Activated naive CD4-positive, alpha-beta T cell treated with anti-CD3 and anti-CD28 coated beads for 36 hours (primary cell): ENCODE data around the gene TMEM184B. TPM values are rescaled to one million over a fixed set of nuclear protein-coding genes. Genes with fewer than 3 reads are reported as not detected.

Experiments used
- CTCF ChIA-PET: fragments of 350-600 bp; sonication (Branson Sonifier 250); formaldehyde crosslinking; loops from one replicate; lab custom pipeline; 2021; ENCODE audit warnings: antibody characterized with exemption; lab: Charles Lee
- DNase-seq: peaks from one replicate; pipeline ENCODE4 v3.0.0-alpha.2; 2020
- H3K27ac Mint-ChIP-seq: one replicate; pipeline ENCODE4 v1.8.0; 2021; ENCODE audit warnings: mild to moderate bottlenecking, mixed read lengths
- H3K27me3 Mint-ChIP-seq: one replicate; pipeline ENCODE4 v1.8.0; 2021; ENCODE audit warnings: low read depth, mixed read lengths
- H3K36me3 Mint-ChIP-seq: one replicate; pipeline ENCODE4 v1.8.0; 2021; ENCODE audit warnings: low read depth, mixed read lengths
- H3K4me1 Mint-ChIP-seq: one replicate; pipeline ENCODE4 v1.8.0; 2021; ENCODE audit warnings: low read depth, mixed read lengths
- H3K4me3 Mint-ChIP-seq: one replicate; pipeline ENCODE4 v1.8.0; 2021; ENCODE audit warnings: mild to moderate bottlenecking, moderate library complexity, mixed read lengths
- H3K9me3 Mint-ChIP-seq: one replicate; pipeline ENCODE4 v1.8.0; 2021; ENCODE audit warnings: mixed read lengths
- intact Hi-C: fragments of 100-400 bp; cut with micrococcal nuclease; formaldehyde crosslinking; loops from one replicate; pipeline ENCODE4 v1.15.1; 2023
- total RNA-seq, 2 experiments: library from RNA; stranded (reverse); gene quantifications; one replicate each; pipeline ENCODE4 v1.2.3, GENCODE V29; 2021

Gene TMEM184B
- total RNA-seq, result 10 to 100 TPM; 15.0 to 15.3 TPM

- H3K9me3 Mint-ChIP-seq, result no peaks in the 10 kb centered on the region
- H3K4me1 Mint-ChIP-seq, result peaks cover 45% of the 10 kb centered on the region
- intact Hi-C loops, result loop anchor here (1.0 kb wide), 1 partner anchor 45 kb away; the partner anchor contains the start of gene CSNK1E
- peak; percentile 74 for DNase-seq
- peak within 1 kb of the TSS; percentile 87 for H3K4me3 Mint-ChIP-seq
- CTCF ChIA-PET, result interaction anchor here (2.1 kb wide), 1 partner anchor 220 kb away, joined by 4 read pairs; no protein-coding TSS in a partner anchor
- H3K27ac Mint-ChIP-seq, result peak within 1 kb of the TSS; percentile 88
- H3K36me3 Mint-ChIP-seq, result no peaks in the 10 kb centered on the region
- no peaks in the 10 kb centered on the region for H3K27me3 Mint-ChIP-seq
These were observed at the start of gene TMEM184B for GRCh38 chr22:38272373-38273134. TSS of gene TMEM184B (minus strand) at chr22:38273010. CDS start at chr22:38247961, 25,049 bp downstream.

GRCh38 chr22:38320605-38321402 lies 48.0 kb upstream of the TMEM184B start:
- Mint-ChIP-seq H3K27ac (no peak overlapping the region), H3K36me3 (peaks cover 2% of the 10 kb centered on the region), H3K4me3 (no peak overlapping the region), H3K9me3 (no peaks in the 10 kb centered on the region), H3K27me3 (no peaks in the 10 kb centered on the region), H3K4me1 (peaks cover 7% of the 10 kb centered on the region)
- no peak for DNase-seq
- intact Hi-C loops, result no loop called here
- CTCF ChIA-PET, result interaction anchor here (0.5 kb wide), 1 partner anchor 503 kb away, joined by 3 read pairs; no protein-coding TSS in a partner anchor

GRCh38 chr22:38318792-38319773 lies 46.3 kb upstream of the TMEM184B start:
- Mint-ChIP-seq H3K36me3 (peaks cover 2% of the 10 kb centered on the region), H3K27ac (no peak overlapping the region), H3K9me3 (no peaks in the 10 kb centered on the region), H3K4me3 (no peak overlapping the region), H3K4me1 (peaks cover 24% of the 10 kb centered on the region), H3K27me3 (no peaks in the 10 kb centered on the region)
- CTCF ChIA-PET, result interaction anchor here (0.6 kb wide), 1 partner anchor 117 kb away, joined by 3 read pairs; no protein-coding TSS in a partner anchor
- intact Hi-C loops, result no loop called here
- DNase-seq, result no peak

GRCh38 chr22:38317995-38318715 lies 45.3 kb upstream of the TMEM184B start:
- peaks cover 33% of the 10 kb centered on the region for H3K4me1 Mint-ChIP-seq
- CTCF ChIA-PET, result interaction anchor here (0.6 to 1.1 kb wide), 4 partner anchors 14 to 135 kb away, joined by 3 read pairs; no protein-coding TSS in a partner anchor
- H3K9me3 Mint-ChIP-seq, result no peaks in the 10 kb centered on the region
- peak overlapping the region; percentile 53 for H3K27ac Mint-ChIP-seq
- no peak for DNase-seq
- intact Hi-C loops, result loop anchor here (1.0 to 2.0 kb wide), 3 partner anchors 45 to 252 kb away; partner anchors contain the start of genes DMC1 and TMEM184B
- H3K36me3 Mint-ChIP-seq, result peaks cover 6% of the 10 kb centered on the region
- H3K4me3 Mint-ChIP-seq, result peak overlapping the region; percentile 80
- H3K27me3 Mint-ChIP-seq, result no peaks in the 10 kb centered on the region

GRCh38 chr22:38317122-38317994 lies 44.5 kb upstream of the TMEM184B start, which contains the start of gene CSNK1E:
TSS of gene CSNK1E (minus strand) at chr22:38317433. CDS start at chr22:38314157, 3,276 bp downstream.
- intact Hi-C loops, result loop anchor here (1.0 to 2.0 kb wide), 3 partner anchors 44 to 253 kb away; partner anchors contain the start of genes DMC1 and TMEM184B
- H3K4me3 Mint-ChIP-seq, result peak within 1 kb of the TSS; percentile 90
- CTCF ChIA-PET, result interaction anchor here (0.6 to 1.1 kb wide), 3 partner anchors 15 to 134 kb away, joined by 3 read pairs; no protein-coding TSS in a partner anchor
- peaks cover 6% of the 10 kb centered on the region for H3K36me3 Mint-ChIP-seq
- H3K27me3 Mint-ChIP-seq, result no peaks in the 10 kb centered on the region
- H3K9me3 Mint-ChIP-seq, result no peaks in the 10 kb centered on the region
- H3K4me1 Mint-ChIP-seq, result peaks cover 41% of the 10 kb centered on the region
- peak; percentile 73 for DNase-seq
- H3K27ac Mint-ChIP-seq, result peak within 1 kb of the TSS; percentile 86

GRCh38 chr22:38316364-38317121 lies 43.7 kb upstream of the TMEM184B start:
- Mint-ChIP-seq H3K27ac (peak overlapping the region; percentile 86), H3K4me1 (peaks cover 48% of the 10 kb centered on the region), H3K9me3 (no peaks in the 10 kb centered on the region), H3K27me3 (no peaks in the 10 kb centered on the region), H3K36me3 (peaks cover 6% of the 10 kb centered on the region), H3K4me3 (peak overlapping the region; percentile 90)
- intact Hi-C loops, result loop anchor here (1.0 to 2.0 kb wide), 4 partner anchors 10 to 254 kb away; partner anchors contain the start of genes DMC1 and TMEM184B
- CTCF ChIA-PET, result interaction anchor here (1.1 to 1.5 kb wide), 2 partner anchors 49 to 264 kb away, joined by 4 read pairs; no protein-coding TSS in a partner anchor
- peak; percentile 39 for DNase-seq

GRCh38 chr22:38315823-38316363 lies 43.1 kb upstream of the TMEM184B start:
- H3K4me1 Mint-ChIP-seq, result peaks cover 54% of the 10 kb centered on the region

GRCh38 chr22:38314933-38315822 lies 42.4 kb upstream of the TMEM184B start:
- DNase-seq, result no peak
- H3K4me1 Mint-ChIP-seq, result peaks cover 57% of the 10 kb centered on the region
- CTCF ChIA-PET, result interaction anchor here (0.6 to 1.5 kb wide), 4 partner anchors 34 to 1741 kb away, joined by 3 to 4 read pairs (median 4); no protein-coding TSS in a partner anchor
- H3K9me3 Mint-ChIP-seq, result no peaks in the 10 kb centered on the region
- no peaks in the 10 kb centered on the region for H3K27me3 Mint-ChIP-seq
- peaks cover 8% of the 10 kb centered on the region for H3K36me3 Mint-ChIP-seq
- peak overlapping the region; percentile 66 for H3K27ac Mint-ChIP-seq
- intact Hi-C loops, result no loop called here
- H3K4me3 Mint-ChIP-seq, result peak overlapping the region; percentile 90

More at GRCh38 chr22:38315823-38316363, 43.1 kb upstream of the TMEM184B start:
- Mint-ChIP-seq H3K4me3 (peak overlapping the region; percentile 90), H3K27me3 (no peaks in the 10 kb centered on the region), H3K9me3 (no peaks in the 10 kb centered on the region), H3K36me3 (peaks cover 8% of the 10 kb centered on the region), H3K27ac (peak overlapping the region; percentile 86)
- DNase-seq, result no peak
- CTCF ChIA-PET, result interaction anchor here (0.6 to 1.5 kb wide), 3 partner anchors 49 to 1740 kb away, joined by 4 read pairs; no protein-coding TSS in a partner anchor
- intact Hi-C loops, result loop anchor here (1.0 to 2.0 kb wide), 2 partner anchors 10 to 83 kb away; no protein-coding TSS in a partner anchor
